Breast epithelium (tissue), 3 donors: ENCODE measurements around the gene TRPT1.

Experiments used
- POLR2A ChIP-seq: fragments of 450-650 bp; IDR thresholded peaks from one replicate; pipeline ENCODE4 v1.6.1; 2016; ENCODE audit warnings: antibody characterized with exemption, mild to moderate bottlenecking, moderate library complexity
- POLR2AphosphoS5 ChIP-seq, 3 donors: sonication (generic); formaldehyde crosslinking; IDR thresholded peaks; one replicate each; pipeline ENCODE4 v1.6.1; 2017; ENCODE audit warnings: antibody characterized with exemption in 3 of 3

DNA sequence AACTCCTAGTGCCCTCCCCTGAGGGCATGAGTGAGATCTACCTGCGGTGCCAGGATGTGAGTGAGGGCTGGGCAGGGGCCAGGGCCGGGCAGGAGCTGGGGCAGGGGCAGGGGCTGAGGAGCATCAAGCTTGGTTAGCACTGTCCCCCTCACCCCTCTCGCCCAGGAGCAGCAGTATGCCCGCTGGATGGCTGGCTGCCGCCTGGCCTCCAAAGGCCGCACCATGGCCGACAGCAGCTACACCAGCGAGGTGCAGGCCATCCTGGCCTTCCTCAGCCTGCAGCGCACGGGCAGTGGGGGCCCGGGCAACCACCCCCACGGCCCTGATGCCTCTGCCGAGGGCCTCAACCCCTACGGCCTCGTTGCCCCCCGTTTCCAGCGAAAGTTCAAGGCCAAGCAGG is 5.7 kb downstream of the TRPT1 start:
- no peak for TF ChIP-seq POLR2AphosphoS5 (IDR thresholded peaks at IDR 0.05)
- no peak for TF ChIP-seq POLR2A
